Stimulated activated CD4-positive, alpha-beta T cell treated with anti-CD3 and anti-CD28 coated beads, TNF-alpha, amount 100 ng/mL, for 4 hours (primary cell): ENCODE data around the gene SLC25A44.
"Not testable (repeated sequence)": the region's sequence is repeated elsewhere in the genome, so short reads cannot be mapped to it uniquely, and the experiment has no call there.

Source experiments
- DNase-seq, 3 experiments: peaks; one replicate each; pipeline ENCODE4 v3.0.0-alpha.2; 2020; ENCODE audit warnings: low read depth in 3 of 3

Gene SLC25A44

DNA sequence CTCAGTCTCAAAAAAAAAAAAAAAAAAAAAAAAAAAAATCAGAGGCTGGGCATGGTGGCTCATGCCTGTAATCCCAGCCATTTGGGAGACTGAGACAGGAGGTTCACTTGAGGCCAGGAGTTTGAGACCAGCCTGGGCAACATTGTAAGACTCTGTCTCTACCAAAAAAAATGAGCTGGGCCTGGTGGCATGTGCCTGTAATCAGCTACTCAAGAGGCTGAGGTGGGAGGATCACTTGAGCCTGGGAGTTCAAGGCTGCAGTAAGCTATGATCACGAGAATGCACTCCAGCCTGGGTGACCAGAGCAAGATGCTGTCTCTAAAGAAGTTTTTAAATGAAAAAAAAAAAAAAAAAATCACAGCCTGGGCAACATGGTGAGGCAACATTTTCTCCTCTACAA lies 30.2 kb upstream of the SLC25A44 start:
- DNase-seq: no peak

DNA sequence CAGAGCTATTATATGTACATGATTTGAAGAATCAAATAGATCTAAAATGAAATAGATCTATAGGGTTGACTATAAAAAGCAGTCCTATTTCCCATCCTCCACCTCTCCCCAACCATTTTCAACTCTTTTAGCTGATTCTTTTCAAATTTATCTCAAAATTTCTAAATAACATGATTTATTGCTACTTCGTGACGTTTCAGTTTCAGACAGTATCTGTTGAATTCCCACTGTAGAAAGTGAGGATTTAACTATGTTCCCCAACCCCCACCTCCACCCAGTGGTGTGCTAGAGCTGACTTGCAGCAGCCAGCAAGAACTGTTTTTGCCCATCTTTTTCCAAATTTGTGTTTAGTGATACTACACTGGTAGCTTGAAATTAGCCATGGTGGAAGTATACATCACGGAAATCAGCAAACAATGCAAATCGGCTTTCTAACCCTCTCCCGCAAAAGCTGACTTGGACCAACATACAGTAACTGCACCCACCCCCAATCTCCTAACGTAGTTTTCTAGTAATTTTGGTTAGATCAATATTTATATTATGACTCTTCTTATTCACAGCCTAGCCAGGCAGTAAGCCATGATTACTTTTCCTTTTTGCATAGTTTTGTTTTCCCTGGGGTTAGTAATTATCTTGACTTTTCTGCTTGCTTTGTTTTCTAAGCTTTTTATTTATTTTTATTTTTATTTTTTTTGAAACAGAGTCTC lies 29.6 kb upstream of the SLC25A44 start:
- DNase-seq: no peak

DNA sequence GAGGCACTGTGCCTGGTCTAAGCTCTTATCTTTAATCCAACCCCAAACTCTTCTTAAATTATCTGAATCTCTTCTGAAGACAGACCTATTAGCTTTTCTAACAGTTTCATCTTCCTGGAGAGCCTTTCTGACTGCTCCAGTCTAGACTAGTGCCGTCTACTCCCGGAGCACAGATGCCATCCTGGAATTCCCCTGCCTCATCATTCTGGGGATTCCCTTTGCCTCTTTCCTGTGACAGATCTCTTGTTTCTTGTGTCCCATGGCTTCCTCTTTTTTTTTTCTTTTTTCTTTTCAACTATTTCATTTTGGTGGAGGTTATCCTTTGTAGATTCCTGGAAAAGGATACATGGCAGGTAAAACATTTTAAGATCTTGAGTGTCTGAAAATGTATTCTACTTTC lies 28.8 kb upstream of the SLC25A44 start:
- DNase-seq: no peak

DNA sequence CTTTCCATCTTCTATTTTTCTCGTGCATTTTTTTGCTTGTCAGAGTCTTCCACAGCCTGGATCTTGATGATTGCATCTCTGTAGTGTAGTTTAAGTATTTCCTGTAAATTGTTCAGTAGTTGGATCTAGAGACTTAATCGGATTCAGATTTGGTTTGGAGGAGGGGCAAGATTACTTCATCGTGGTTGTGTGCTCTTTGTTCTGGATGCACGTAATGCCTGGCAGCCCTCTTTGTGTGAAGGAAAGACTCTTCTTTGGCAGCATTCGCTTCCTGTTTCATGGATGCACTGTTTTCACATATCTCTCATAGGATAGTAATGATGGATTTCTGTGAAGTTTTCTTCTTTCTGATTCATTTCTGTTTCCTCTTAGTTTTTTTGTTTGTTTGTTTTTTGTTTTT lies 26.4 kb upstream of the SLC25A44 start:
- no peak for DNase-seq

DNA sequence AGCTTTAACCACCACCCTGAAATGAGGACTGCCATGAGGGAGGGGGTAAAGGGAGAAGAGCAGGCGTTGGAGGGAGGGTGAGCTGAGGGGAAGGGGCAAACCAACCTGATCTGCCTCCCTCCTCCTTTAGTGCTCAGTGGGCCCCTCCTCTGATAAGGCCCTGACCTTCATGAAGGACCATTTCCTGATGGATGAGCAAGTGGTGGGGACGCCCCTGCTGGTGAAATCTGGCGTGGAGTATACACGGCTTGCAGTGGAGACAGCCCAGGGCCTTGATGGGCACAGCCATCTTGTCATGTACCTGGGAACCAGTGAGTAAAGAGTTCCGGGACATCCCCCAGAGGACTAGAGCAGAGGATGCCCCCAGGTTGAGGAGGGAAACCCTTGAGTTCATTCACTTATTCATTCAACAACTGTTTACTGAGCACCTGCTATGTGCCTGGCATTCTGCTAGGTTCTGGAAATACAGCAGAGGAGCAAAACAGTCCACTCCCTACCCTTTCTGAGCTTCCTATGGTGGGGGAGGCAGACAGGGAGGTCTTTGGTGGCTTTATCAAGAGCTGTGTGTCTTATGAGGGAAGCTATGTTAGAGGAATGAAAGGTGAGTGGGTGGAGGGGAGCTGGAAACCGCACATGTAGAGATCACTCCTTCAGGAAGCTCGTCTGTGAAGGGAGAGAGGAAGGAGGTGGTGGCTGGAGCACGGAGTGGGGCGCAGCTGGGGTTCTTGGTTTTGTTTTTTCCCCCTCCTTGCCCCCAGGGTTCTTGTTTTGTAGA lies 21.0 kb upstream of the SLC25A44 start:
- DNase-seq: no peak

DNA sequence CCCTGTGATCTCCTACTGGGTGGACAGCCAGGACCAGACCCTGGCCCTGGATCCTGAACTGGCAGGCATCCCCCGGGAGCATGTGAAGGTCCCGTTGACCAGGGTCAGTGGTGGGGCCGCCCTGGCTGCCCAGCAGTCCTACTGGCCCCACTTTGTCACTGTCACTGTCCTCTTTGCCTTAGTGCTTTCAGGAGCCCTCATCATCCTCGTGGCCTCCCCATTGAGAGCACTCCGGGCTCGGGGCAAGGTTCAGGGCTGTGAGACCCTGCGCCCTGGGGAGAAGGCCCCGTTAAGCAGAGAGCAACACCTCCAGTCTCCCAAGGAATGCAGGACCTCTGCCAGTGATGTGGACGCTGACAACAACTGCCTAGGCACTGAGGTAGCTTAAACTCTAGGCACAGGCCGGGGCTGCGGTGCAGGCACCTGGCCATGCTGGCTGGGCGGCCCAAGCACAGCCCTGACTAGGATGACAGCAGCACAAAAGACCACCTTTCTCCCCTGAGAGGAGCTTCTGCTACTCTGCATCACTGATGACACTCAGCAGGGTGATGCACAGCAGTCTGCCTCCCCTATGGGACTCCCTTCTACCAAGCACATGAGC lies 17.2 kb upstream of the SLC25A44 start:
- DNase-seq: no peak

DNA sequence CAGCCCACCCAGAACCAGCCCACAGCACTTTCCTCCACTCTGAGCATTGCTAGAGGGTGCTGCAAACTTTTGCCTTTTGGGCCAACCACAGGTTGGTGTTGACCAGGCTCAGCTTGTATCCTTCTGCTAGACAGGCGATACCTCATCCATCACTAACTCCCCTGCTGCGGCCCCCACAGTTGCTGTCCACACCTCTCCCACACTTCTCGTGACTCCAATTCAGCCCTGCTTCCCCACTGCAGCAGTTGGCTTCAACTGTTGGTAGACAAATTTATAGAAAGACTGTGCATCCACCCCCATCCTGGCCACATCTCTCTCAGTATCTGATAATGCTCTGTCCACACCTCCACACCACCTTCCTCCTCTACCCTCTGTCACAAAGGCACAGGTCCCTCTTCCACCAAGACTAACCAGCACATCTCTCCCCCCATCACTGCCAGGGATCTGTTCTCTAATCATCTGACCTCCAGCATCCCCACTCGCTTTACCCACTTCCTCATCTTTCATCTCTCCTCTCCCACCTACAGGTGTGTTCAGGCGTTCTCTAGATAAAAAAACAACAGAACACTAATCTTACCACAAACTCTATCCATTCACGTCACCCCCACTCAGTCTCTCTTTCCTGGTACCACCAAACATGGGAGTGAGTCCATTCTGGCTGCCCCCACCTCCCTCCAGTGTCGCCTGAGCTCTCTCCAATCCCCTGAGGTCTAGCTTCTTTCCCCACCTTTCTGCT lies 15.8 kb upstream of the SLC25A44 start:
- DNase-seq: no peak

DNA sequence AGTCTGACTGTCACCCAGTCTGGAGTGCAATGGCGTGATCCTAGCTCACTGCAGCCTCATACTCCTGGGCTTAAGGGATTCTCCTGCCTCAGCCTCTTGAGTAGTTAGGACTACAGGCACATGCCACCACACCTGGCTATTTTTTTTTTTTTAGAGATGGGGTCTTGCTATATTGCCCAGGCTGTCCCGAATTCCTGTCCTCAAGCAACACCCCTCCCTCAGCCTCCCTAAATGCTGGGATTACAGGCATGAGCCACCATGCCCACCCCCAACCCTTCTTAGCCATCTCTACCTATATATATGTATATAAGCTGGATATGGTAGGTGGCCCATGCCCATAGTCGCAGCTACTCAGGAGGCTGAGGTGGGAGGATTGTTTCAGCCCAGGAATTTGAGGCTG lies 13.4 kb upstream of the SLC25A44 start:
- no peak for DNase-seq

DNA sequence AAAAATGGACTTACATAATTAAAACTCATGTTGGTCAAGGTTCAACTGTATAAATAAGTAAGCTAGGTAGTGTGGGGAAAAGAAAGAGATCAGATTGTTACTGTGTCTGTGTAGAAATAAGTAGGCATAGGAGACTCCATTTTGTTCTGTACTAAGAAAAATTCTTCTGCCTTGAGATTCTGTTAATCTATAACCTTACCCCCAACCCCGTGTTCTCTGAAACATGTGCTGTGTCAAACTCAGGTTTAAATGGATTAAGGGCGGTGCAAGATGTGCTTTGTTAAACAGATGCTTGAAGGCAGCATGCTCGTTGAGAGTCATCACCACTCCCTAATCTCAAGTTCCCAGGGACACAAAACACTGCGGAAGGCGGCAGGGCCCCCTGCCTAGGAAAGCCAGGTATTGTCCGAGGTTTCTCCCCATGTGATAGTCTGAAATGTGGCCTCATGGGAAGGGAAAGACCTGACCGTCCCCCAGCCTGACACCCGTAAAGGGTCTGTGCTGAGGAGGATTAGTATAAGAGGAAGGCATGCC lies 12.4 kb upstream of the SLC25A44 start:
- not testable (repeated sequence) for DNase-seq

DNA sequence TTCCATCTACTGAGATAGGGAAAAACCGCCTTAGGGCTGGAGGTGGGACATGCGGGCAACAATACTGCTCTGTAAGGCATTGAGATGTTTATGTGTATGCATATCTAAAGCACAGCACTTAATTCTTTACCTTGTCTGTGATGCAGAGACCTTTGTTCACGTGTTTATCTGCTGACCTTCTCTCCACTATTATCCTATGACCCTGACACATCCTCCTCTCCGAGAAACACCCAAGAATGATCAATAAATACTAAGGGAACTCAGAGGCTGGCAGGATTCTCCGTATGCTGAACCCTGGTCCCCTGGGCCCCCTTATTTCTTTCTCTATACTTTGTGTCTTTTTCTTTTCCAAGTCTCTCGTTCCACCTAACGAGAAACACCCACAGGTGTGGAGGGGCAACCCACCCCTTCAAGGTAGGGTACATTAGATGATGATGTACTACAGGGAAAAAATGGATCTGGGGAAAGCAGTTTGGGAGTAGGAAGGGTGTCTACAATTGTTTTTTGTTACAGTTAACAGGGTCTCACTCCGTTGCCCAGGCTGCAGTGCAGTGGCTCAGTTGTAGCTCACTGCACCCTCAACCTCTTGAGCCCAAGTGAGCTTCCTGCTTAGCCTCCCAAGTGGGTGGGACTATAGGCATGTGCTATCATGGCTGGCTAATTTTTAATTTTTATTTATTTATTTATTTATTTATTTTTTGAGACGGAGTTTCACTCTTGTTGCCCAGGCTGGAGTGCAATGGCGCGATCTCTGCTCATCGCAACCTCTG lies 11.7 kb upstream of the SLC25A44 start:
- DNase-seq: not testable (repeated sequence)

DNA sequence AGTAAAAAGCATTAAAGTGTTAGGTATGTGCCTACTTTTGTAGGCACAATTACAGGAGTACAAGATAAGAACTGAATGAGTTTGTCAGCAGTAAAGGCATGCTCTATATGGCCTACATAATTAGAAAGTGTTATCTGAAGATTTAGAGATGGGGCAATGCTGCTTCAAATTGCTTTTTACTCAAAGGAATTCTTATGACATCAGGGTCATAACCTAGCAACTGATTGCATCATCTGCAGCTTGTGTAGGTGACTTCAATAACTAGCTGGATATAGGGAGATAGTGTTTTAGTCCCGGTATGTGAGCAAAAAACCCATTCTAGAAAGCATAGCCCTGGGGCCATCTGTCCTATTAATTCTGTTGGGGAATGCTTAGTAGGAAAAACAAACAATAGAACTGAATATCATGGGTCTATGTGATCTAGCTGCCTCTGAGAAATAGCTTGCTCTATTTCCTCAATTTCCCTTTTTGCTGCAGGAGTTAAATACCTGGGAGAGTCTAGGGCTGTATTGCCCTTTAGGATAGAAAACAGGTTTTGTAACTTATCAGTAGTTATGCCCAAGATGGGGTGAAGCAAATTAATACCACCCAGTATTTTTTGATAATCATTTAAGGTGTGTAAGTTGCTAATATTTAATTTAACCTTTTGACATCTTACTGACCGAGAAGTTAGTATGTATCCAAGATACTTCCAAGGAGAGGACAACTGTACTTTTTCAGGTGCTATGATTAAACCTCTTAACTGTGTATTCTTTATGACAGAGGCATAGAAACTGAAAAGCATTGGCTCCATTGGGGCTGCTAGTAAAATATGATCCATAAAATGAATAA lies 7.3 kb upstream of the SLC25A44 start:
- DNase-seq: not testable (repeated sequence)

DNA sequence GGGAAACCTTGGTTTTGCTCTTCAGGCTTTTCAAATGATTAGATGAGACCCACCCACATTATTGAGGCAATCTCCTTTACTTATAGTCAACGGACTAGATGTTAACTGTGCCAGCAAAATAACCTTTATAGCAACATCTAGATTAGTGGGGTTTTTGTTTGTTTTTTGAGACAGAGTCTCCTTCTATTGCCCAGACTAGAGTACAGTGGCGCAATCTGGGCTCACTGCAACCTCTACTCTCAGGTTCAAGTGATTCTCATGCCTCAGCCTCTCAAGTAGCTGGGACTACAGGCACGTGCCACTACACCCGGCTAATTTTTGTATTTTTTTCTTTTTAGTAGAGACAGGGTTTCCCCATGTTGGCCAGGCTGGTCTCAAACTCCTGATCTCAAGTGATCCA lies 3.6 kb upstream of the SLC25A44 start:
- not testable (repeated sequence) for DNase-seq

DNA sequence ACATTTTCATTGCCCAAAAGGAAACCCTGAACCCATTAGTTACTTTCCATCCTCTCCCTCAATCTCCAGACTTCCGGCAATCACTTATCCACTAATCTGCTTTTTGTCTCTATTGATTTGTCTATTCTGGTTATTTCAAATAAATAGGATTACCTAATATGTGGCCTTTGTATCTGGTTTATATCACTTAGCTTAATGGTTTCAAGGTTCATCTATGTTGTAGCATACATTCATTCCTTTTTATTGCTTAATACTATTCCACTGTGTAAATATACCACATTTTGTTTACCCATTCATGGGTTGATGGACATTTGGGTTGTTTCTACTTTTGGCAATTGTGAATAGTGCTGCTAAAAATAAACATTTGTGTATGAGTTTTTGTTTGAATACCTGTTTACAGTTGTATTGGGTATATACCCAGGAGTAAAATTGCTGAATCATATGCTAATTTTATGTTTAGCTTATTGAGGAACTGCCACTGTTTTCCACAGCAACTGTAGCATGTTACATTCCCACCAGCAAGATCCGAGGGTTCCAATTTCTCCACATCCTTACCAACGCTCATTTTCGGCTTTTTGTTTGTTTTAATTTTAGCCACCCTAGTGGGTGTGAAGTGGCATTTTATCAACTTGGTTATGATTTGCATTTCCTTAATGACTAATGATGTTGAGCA lies 2.5 kb upstream of the SLC25A44 start:
- DNase-seq: no peak

DNA sequence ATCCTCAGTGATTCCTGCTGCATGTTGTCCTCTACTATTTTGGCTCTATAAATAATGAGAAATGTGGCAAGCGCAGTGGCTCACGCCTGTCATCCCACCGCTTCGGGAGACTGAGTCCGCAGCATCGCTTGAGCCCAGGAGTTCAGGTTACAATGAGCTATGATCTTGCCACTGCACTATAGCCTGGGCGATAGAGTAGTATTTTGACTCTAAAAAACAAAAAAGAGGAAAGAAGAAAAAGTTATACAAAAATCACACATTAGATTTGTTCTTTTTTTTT lies 756 bp upstream of the SLC25A44 start:
- no peak for DNase-seq

DNA sequence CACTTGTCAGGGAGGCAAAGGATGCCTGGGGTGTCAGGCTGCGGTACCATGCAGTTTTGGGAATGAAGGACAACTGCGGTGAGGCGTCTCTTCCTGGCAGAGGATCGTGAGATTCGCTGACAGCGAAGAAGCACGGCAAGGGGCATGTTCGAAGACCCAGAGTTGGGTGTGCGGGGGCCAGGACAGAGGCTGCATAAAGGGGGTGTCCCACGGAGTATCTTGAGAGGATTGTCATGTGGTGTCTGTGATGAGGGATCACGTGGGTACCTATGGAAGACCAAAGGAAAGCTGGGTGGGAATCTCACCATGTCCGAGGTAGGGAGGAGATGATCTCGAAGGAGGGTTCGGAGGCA lies 372 bp downstream of the SLC25A44 start:
- DNase-seq: no peak

DNA sequence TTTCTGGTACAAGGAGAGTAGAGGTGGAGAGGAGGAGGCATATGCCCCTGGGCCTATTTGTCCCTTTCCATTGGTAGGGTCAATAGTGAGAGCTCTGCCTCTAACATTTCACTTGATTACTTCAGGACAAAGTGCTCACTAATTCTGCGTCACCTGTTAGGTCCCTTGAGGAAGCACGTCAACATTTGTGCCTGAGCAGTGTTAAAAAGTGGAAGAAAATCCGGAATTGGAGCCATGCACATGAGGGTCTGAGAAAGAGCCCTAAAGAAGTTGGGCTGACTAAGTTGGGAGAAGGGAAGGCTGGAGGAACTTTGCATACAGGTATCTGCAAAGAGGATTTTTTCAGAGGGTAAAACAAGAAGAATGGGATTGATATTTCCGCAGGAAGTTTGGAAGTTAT lies 1.9 kb downstream of the SLC25A44 start:
- no peak for DNase-seq

DNA sequence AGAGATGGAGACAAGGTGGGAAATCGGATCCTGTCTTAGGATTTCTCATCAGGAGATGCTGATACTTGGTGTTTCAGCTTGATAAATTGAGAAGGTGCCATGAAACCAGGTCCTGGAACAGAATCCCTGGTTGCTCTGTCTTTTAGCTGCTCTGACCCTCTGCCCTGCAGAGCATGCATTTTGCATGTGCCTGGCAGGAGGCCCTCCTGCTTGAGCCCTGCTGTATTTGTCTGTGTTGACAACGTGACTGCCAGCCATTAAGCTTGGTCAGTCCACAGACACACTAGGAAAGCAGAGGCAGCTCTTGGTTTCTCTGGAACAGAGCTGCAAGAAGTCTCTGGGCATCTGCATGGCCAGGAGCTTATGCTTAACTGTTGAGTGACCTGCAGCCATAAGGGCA lies 2.5 kb downstream of the SLC25A44 start:
- no peak for DNase-seq

DNA sequence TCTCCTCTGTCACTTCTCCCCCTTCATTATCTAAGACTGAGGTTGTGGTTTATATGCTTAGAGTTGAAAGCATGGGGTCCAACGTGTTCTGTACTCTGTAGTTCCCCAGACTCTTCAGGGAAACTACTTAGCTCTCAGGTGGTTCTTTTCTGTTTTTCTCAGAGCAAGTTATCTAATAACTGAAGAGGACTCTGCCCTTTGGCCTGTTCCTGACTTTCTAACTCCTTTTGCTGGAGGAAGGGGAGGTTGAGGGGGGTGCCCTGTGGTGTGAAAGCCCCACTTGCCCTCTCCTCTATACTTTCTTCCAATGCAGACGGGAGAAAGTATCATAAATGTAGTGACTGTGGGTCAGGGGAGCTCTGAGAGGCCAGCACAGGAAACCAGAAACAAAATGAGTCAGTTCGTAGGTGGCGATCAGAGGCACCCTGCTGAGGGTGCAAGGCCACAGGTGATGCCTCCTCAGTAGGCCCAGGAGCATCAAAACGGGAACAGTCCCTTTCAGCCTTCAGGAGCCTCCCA lies 5.0 kb downstream of the SLC25A44 start:
- DNase-seq: no peak

DNA sequence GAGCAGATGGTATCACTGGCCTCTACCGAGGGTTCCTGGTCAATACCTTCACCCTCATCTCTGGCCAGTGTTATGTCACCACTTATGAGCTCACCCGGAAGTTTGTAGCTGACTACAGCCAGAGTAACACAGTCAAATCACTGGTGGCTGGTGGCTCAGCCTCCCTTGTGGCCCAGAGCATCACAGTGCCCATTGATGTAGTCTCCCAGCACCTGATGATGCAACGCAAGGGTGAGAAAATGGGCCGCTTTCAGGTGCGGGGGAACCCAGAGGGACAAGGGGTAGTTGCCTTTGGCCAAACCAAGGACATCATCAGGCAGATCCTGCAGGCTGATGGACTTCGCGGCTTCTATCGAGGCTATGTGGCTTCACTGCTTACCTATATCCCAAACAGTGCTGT lies 6.1 kb downstream of the SLC25A44 start:
- no peak for DNase-seq

DNA sequence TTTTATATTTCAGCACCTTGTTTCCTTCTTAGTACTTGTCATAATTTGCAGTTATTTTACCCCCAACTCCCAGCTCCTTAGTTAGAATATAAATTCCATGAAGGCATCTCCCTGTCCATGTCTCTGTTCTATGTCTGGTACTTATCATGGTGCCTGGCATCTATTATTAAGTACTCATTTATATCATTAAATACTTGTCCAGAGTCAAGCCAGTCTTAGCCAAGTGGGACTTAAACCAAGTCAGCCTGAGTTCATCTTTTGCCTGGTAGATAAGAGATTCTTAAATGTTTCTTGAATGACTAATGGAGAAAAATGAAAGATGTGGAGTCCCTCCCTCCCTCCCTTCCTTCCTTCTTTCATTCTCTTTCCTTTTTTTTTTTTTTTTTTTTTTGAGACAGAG lies 9.4 kb downstream of the SLC25A44 start:
- DNase-seq: no peak
